ENCODE data around the gene SEC24D. TPM values are rescaled to one million over a fixed set of nuclear protein-coding genes. Genes with fewer than 3 reads are reported as not detected.

SEC24D gene
- total RNA-seq, 1 donor, result 134 TPM

DNA sequence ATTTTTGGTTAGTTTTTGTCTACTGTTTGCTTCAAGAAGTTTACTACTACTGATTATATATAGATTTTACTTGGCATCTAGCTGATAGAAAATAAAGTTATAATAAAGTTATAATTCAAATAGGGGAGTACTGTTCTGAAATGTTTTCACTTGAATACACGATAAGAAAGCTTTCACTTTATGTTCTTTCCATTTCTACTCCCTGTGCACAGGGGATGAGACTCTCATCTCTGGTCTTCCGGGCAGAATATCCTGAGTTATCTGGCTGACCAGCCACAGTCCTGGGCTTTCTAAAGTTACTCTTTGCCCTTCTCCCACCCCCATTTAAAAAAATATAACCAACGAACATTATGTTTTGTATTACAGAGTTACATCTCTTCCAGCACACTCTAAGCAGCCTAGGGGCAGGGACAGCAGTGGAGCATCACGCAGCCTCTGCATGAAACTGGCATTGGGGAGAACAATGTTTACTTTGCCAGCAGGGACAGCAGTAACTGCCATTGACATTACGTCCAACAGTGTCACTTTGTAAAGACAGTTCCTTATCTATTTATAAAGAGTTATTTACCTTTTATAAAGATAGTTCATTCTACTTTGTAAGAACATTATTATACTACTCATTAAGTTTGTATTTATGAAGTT, 86.5 kb downstream of the SEC24D start:
- DNase-seq (ENCODE audit: low read depth), result no peak
- no peak overlapping the region for H3K4me3 ChIP-seq (ENCODE audit: low read depth, low read length)
- TF ChIP-seq, protein P1, sequence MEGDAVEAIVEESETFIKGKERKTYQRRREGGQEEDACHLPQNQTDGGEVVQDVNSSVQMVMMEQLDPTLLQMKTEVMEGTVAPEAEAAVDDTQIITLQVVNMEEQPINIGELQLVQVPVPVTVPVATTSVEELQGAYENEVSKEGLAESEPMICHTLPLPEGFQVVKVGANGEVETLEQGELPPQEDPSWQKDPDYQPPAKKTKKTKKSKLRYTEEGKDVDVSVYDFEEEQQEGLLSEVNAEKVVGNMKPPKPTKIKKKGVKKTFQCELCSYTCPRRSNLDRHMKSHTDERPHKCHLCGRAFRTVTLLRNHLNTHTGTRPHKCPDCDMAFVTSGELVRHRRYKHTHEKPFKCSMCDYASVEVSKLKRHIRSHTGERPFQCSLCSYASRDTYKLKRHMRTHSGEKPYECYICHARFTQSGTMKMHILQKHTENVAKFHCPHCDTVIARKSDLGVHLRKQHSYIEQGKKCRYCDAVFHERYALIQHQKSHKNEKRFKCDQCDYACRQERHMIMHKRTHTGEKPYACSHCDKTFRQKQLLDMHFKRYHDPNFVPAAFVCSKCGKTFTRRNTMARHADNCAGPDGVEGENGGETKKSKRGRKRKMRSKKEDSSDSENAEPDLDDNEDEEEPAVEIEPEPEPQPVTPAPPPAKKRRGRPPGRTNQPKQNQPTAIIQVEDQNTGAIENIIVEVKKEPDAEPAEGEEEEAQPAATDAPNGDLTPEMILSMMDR (IDR thresholded peaks at IDR 0.05; ENCODE audit: insufficient read depth, low read depth, low read length), result no peak

DNA sequence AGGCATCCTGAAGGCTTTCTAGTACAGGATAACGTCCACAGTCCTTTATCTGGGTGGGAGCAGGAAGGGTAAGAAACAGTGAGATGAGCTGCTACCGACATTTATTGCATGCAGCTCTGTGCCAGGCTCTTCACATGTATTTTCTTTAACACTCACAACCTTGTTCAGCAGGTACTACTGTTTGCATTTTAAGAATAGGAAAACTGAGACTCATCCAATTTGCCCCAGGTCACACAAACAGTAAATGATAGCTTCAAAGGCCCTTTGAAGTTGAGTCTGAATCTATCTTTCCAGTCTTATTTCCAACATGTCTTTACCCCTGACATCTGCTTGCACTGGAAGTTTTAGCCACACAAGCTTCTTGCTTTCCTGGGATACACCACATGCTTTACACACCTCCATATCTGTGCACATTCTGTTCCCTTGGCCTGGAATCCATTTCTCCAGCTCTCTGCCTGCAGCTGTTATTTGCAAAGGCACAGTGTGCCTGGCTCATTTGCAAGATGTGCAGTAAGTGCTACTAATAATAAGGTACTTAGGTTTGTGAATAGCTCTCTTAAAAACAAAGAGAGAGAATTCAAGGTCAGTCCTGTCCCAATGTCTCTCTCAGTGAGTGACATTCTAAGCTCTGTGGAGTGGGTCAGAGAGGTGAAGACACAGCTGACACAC, 89.5 kb downstream of the SEC24D start:
- no peak overlapping the region for H3K4me3 ChIP-seq (ENCODE audit: low read depth, low read length)
- DNase-seq (ENCODE audit: low read depth), result no peak
- TF ChIP-seq, protein P1 (IDR thresholded peaks at IDR 0.05; ENCODE audit: insufficient read depth, low read depth, low read length), result no peak

DNA sequence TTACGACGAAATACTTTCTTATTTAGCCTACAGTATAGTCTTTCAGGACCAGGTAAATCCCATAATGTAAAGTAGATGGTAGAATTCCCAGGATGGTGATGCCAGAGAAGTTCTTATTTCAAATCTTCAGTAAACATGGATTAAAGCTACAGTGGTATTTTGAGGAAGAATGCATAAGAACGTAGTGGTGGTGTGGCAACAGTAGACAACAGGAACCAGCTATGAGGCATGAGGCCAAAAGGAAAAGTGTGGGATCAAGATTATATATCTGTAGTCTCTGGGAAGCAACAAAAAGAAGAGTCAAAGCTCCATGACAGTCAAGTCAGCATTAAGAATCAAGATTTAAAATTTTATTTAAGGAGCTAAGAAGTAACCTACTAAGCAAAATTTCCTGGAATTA, 90.6 kb downstream of the SEC24D start:
- TF ChIP-seq, protein P1 (IDR thresholded peaks at IDR 0.05; ENCODE audit: insufficient read depth, low read depth, low read length), result no peak
- DNase-seq (ENCODE audit: low read depth), result peak; percentile 64
- no peak overlapping the region for H3K4me3 ChIP-seq (ENCODE audit: low read depth, low read length)

DNA sequence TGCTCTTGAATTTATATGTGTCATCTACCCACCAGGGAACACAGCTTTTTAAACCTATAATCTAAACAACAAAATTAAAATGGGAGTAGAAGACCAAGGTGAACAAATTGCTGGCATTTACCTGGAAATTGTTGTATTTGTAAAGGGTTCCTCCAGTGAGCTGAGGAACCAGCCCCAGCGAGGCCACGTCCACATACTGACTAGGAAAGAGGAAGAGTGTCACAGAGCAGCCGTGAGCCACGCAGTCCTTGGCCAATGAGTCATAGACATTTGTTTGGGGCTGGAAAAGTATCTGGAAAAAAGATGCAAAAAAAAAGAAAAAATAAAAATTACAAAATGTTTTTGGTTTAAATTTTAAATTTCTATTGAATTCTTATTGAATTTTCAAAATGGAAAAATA, 92.1 kb downstream of the SEC24D start:
- DNase-seq (ENCODE audit: low read depth), result no peak
- TF ChIP-seq, protein P1 (IDR thresholded peaks at IDR 0.05; ENCODE audit: insufficient read depth, low read depth, low read length), result no peak
- H3K4me3 ChIP-seq (ENCODE audit: low read depth, low read length), result no peak overlapping the region

DNA sequence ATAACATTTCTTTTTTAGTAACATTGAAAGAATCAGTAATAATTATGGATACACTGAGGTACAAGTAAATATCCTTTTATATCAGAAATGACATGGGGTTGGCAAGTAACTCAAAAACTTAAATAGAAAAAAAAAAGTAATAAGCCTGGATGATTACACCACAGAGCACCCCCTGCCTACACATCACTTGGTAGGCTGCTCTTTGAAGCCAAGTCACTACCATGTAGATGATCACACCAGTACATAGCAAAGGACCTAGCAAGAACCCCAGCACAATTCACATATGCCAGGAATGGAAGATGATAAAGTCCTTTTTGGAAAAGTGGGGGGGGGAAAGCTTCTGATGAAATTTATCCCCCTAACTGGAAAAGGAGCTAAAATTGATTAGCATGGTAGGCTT, 93.9 kb downstream of the SEC24D start:
- TF ChIP-seq, protein P1 (IDR thresholded peaks at IDR 0.05; ENCODE audit: insufficient read depth, low read depth, low read length), result no peak
- DNase-seq (ENCODE audit: low read depth), result no peak
- H3K4me3 ChIP-seq (ENCODE audit: low read depth, low read length), result no peak overlapping the region

DNA sequence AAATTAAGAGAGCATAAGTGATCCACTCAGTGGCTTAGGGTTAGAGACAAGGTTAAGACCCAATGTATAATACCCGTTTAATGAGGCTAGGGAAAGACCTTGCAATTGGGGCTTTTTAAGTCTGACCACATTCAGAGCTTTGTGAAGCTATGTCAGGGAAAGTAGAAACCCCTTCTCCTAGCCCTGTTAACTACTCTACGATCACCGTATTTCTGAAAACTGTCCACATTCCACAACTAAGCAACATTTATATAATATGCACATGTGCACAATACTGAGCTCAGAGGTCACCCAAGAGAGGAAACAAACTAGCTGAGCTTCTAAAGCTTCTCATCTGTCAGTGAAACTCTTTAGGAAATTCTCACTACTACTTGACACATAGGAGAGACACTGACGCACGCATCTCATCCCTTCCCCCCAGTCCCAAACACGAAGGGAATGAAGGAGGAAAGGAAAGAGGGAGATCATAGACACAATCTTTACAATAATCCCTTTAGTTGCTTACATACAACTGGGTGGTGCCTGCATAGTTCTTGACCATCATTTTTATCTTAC, 94.5 kb downstream of the SEC24D start:
- peak; percentile 77 for DNase-seq (ENCODE audit: low read depth)
- TF ChIP-seq, protein P1 (IDR thresholded peaks at IDR 0.05; ENCODE audit: insufficient read depth, low read depth, low read length), result no peak
- H3K4me3 ChIP-seq (ENCODE audit: low read depth, low read length), result no peak overlapping the region

All from fibroblast of villous mesenchyme (primary cell).